Measurements from ENCODE around the gene AUTS2. TPM values are rescaled to one million over a fixed set of nuclear protein-coding genes. Genes with fewer than 3 reads are reported as not detected.

Gene AUTS2
- total and polyA plus RNA-seq, 4 donors: 4.9 to 24.4 (median 7.0) TPM

- H3K27me3 ChIP-seq (ENCODE audit: control insufficient read depth in 4 of 4, insufficient read depth in 4 of 4, low read length in 3 of 4): no peaks in the 10 kb centered on the region
- H3K4me1 ChIP-seq (ENCODE audit: control insufficient read depth in 4 of 4, insufficient read depth in 4 of 4, low read length in 3 of 4): no peaks in the 10 kb centered on the region
- no peak overlapping the region for H3K27ac ChIP-seq (ENCODE audit: low read depth in 1 of 2, low read length in 2 of 2)
- 90% methylated on average over 9 of the region's 9 CpGs for WGBS
- H3K9me3 ChIP-seq (ENCODE audit: control insufficient read depth in 4 of 4, low read length in 3 of 4): no peaks in the 10 kb centered on the region
- no peak overlapping the region for H3K4me3 ChIP-seq (ENCODE audit: low read depth in 1 of 3, low read length in 3 of 3)
- no peaks in the 10 kb centered on the region for H3K36me3 ChIP-seq (ENCODE audit: control insufficient read depth in 4 of 4, insufficient read depth in 3 of 4, low read depth in 1 of 4, low read length in 3 of 4)
- no peak overlapping the region for H3K9ac ChIP-seq (ENCODE audit: low read depth in 1 of 2, low read length in 2 of 2)
- DNase-seq (ENCODE audit: low spot score): no peak
- TF ChIP-seq NR2F2 (IDR thresholded peaks at IDR 0.05): no peak
- no peak for TF ChIP-seq HNF4G (IDR thresholded peaks at IDR 0.05)
- TF ChIP-seq, protein P1, sequence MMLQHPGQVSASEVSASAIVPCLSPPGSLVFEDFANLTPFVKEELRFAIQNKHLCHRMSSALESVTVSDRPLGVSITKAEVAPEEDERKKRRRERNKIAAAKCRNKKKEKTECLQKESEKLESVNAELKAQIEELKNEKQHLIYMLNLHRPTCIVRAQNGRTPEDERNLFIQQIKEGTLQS (IDR thresholded peaks at IDR 0.05): no peak
- TF ChIP-seq RAD21 (IDR thresholded peaks at IDR 0.05): no peak
- TF ChIP-seq, protein P2, sequence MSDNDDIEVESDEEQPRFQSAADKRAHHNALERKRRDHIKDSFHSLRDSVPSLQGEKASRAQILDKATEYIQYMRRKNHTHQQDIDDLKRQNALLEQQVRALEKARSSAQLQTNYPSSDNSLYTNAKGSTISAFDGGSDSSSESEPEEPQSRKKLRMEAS (IDR thresholded peaks at IDR 0.05): no peak
- no peak for TF ChIP-seq REST (IDR thresholded peaks at IDR 0.05)
- no peak for TF ChIP-seq SP1 (IDR thresholded peaks at IDR 0.05)
- no peak for TF ChIP-seq YY1 (IDR thresholded peaks at IDR 0.05)
Observed at GRCh38 chr7:70294211-70294911, 696.1 kb downstream of the AUTS2 start.

GRCh38 chr7:70298780-70299471 lies 700.7 kb downstream of the AUTS2 start:
- Histone ChIP-seq H3K9ac (ENCODE audit: low read depth in 1 of 2, low read length in 2 of 2) (no peak overlapping the region), H3K9me3 (ENCODE audit: control insufficient read depth in 4 of 4, low read length in 3 of 4) (no peaks in the 10 kb centered on the region), H3K27me3 (ENCODE audit: control insufficient read depth in 4 of 4, insufficient read depth in 4 of 4, low read length in 3 of 4) (no peaks in the 10 kb centered on the region), H3K36me3 (ENCODE audit: control insufficient read depth in 4 of 4, insufficient read depth in 3 of 4, low read depth in 1 of 4, low read length in 3 of 4) (no peaks in the 10 kb centered on the region), H3K4me1 (ENCODE audit: control insufficient read depth in 4 of 4, insufficient read depth in 4 of 4, low read length in 3 of 4) (no peaks in the 10 kb centered on the region), H3K4me3 (ENCODE audit: low read depth in 1 of 3, low read length in 3 of 3) (no peak overlapping the region), H3K27ac (ENCODE audit: low read depth in 1 of 2, low read length in 2 of 2) (no peak overlapping the region)
- DNase-seq (ENCODE audit: low spot score): no peak
- TF ChIP-seq TAF1 (conservative IDR thresholded peaks at IDR 0.05): no peak
- no peak for TF ChIP-seq EGR1 (IDR thresholded peaks at IDR 0.05; ENCODE audit: low read depth in 2 of 2)
- TF ChIP-seq SP1 (IDR thresholded peaks at IDR 0.05): no peak
- TF ChIP-seq GABPA (IDR thresholded peaks at IDR 0.05 in 1 of 2, conservative IDR thresholded peaks at IDR 0.05 in 1 of 2): no peak
- no peak for TF ChIP-seq FOXA1 (IDR thresholded peaks at IDR 0.05)
- TF ChIP-seq, protein P1 (IDR thresholded peaks at IDR 0.05): no peak
- WGBS: 85% methylated on average over 6 of the region's 6 CpGs

GRCh38 chr7:70299472-70299807 lies 701.2 kb downstream of the AUTS2 start:
- WGBS: 94% methylated on average over 4 of the region's 4 CpGs
- TF ChIP-seq, protein P3, sequence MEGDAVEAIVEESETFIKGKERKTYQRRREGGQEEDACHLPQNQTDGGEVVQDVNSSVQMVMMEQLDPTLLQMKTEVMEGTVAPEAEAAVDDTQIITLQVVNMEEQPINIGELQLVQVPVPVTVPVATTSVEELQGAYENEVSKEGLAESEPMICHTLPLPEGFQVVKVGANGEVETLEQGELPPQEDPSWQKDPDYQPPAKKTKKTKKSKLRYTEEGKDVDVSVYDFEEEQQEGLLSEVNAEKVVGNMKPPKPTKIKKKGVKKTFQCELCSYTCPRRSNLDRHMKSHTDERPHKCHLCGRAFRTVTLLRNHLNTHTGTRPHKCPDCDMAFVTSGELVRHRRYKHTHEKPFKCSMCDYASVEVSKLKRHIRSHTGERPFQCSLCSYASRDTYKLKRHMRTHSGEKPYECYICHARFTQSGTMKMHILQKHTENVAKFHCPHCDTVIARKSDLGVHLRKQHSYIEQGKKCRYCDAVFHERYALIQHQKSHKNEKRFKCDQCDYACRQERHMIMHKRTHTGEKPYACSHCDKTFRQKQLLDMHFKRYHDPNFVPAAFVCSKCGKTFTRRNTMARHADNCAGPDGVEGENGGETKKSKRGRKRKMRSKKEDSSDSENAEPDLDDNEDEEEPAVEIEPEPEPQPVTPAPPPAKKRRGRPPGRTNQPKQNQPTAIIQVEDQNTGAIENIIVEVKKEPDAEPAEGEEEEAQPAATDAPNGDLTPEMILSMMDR (IDR thresholded peaks at IDR 0.05; ENCODE audit: low read depth, low read length, missing input control): no peak
- TF ChIP-seq RAD21 (IDR thresholded peaks at IDR 0.05): no peak
- no peak for TF ChIP-seq FOXA1 (IDR thresholded peaks at IDR 0.05)
- no peak for TF ChIP-seq HNF4G (IDR thresholded peaks at IDR 0.05)
- no peak for TF ChIP-seq REST (IDR thresholded peaks at IDR 0.05)
- no peak for TF ChIP-seq NR2F2 (IDR thresholded peaks at IDR 0.05)
- TF ChIP-seq JUND (IDR thresholded peaks at IDR 0.05): no peak
- no peak for TF ChIP-seq RXRA (IDR thresholded peaks at IDR 0.05)
- no peak overlapping the region for H3K4me3 ChIP-seq (ENCODE audit: low read depth in 1 of 3, low read length in 3 of 3)
- DNase-seq (ENCODE audit: low spot score): no peak
- H3K4me1 ChIP-seq (ENCODE audit: control insufficient read depth in 4 of 4, insufficient read depth in 4 of 4, low read length in 3 of 4): no peaks in the 10 kb centered on the region
- H3K36me3 ChIP-seq (ENCODE audit: control insufficient read depth in 4 of 4, insufficient read depth in 3 of 4, low read depth in 1 of 4, low read length in 3 of 4): no peaks in the 10 kb centered on the region
- no peak overlapping the region for H3K27ac ChIP-seq (ENCODE audit: low read depth in 1 of 2, low read length in 2 of 2)
- H3K27me3 ChIP-seq (ENCODE audit: control insufficient read depth in 4 of 4, insufficient read depth in 4 of 4, low read length in 3 of 4): no peaks in the 10 kb centered on the region
- no peaks in the 10 kb centered on the region for H3K9me3 ChIP-seq (ENCODE audit: control insufficient read depth in 4 of 4, low read length in 3 of 4)
- no peak overlapping the region for H3K9ac ChIP-seq (ENCODE audit: low read depth in 1 of 2, low read length in 2 of 2)
